CD4-positive, alpha-beta T cell (primary cell): Measurements from ENCODE around the gene H3-3A. TPM values are rescaled to one million over a fixed set of nuclear protein-coding genes. Genes with fewer than 3 reads are reported as not detected.

Experiments
- ATAC-seq: fragments of 200-7000 bp; cut with Tn5 transposase; one replicate; pipeline ENCODE4 v1.10.0; 2022; ENCODE audit warnings: mild to moderate bottlenecking; ENCODE audit not compliant: poor library complexity
- CTCF ChIA-PET: fragments of 350-600 bp; sonication (Branson Sonifier 250); formaldehyde crosslinking; loops from one replicate; lab custom pipeline; 2021; ENCODE audit warnings: antibody characterized with exemption, inconsistent platforms; lab: Charles Lee
- POLR2A ChIA-PET: fragments of 350-600 bp; sonication (Branson Sonifier 250); formaldehyde crosslinking; loops from one replicate; lab custom pipeline; 2021; ENCODE audit warnings: antibody characterized with exemption, inconsistent platforms; lab: Charles Lee
- DNase-seq, 14 experiments: peaks; one replicate each; pipeline ENCODE4 v3.0.0-alpha.2; 2013 to 2020; ENCODE audit warnings: mixed read lengths in 2 of 14
- H3K27ac ChIP-seq, 2 donors: one replicate each; pipeline versions ENCODE4 v1.5.1 to v1.7.0; 2013; ENCODE audit warnings: low read length in 2 of 2, low read depth in 1 of 2, mild to moderate bottlenecking in 1 of 2
- H3K27me3 ChIP-seq, 2 experiments: 1 replicate in 1 of 2; 2 replicates in 1 of 2; pipeline versions ENCODE4 v1.6.1 to v1.7.0; 2013; ENCODE audit warnings: low read length in 2 of 2, control low read depth in 1 of 2, mild to moderate bottlenecking in 1 of 2, moderate library complexity in 1 of 2; ENCODE audit not compliant: insufficient read depth in 2 of 2, control insufficient read depth in 1 of 2
- H3K36me3 ChIP-seq: one replicate; pipeline ENCODE4 v1.6.1; 2013; ENCODE audit warnings: low read length, control low read depth; ENCODE audit not compliant: insufficient read depth
- H3K4me1 ChIP-seq: one replicate; pipeline ENCODE4 v1.6.1; 2013; ENCODE audit warnings: low read length, control low read depth; ENCODE audit not compliant: insufficient read depth
- H3K4me3 ChIP-seq: one replicate; pipeline ENCODE4 v1.5.1; 2013; ENCODE audit warnings: mild to moderate bottlenecking, low read length, moderate library complexity
- H3K9me3 ChIP-seq, 2 experiments: 1 replicate in 1 of 2; 2 replicates in 1 of 2; pipeline versions ENCODE4 v1.6.1 to v1.7.0; 2013; ENCODE audit warnings: low read length in 2 of 2, mild to moderate bottlenecking in 2 of 2, control low read depth in 1 of 2, moderate library complexity in 1 of 2; ENCODE audit not compliant: control insufficient read depth in 1 of 2, insufficient read depth in 1 of 2
- H3K27ac Mint-ChIP-seq: one replicate; pipeline ENCODE4 v1.8.0; 2020; ENCODE audit warnings: mixed read lengths
- H3K27me3 Mint-ChIP-seq: one replicate; pipeline ENCODE4 v1.8.0; 2021; ENCODE audit warnings: mixed read lengths
- H3K36me3 Mint-ChIP-seq: one replicate; pipeline ENCODE4 v1.8.0; 2021; ENCODE audit warnings: low read depth, mixed read lengths
- H3K4me1 Mint-ChIP-seq: one replicate; pipeline ENCODE4 v1.8.0; 2021; ENCODE audit warnings: low read depth, mixed read lengths
- H3K4me3 Mint-ChIP-seq: one replicate; pipeline ENCODE4 v1.8.0; 2020; ENCODE audit warnings: mild to moderate bottlenecking, mixed read lengths
- H3K9me3 Mint-ChIP-seq: one replicate; pipeline ENCODE4 v1.8.0; 2020; ENCODE audit warnings: mixed read lengths
- intact Hi-C, 2 experiments: fragments of 100-400 bp; cut with DNase I in 1 of 2; cut with micrococcal nuclease in 1 of 2; formaldehyde crosslinking; loops; one replicate each; pipeline versions ENCODE4 v1.15.1 to v1.9.0; 2023 to 2025; cut with DNase I, micrococcal nuclease
- total RNA-seq, 174 experiments: library from RNA in 2 of 174; stranded (reverse) in 2 of 174; gene quantifications; one replicate each; pipeline ENCODE4 v1.2.3 and lab custom pipeline; 2021 to 2026
- TF ChIP-seq, protein P1 (sequence below): fragments of 200-600 bp; IDR thresholded peaks from one replicate; pipeline ENCODE4 v1.8.0; 2022; ENCODE audit warnings: antibody characterized with exemption, mild to moderate bottlenecking

The H3-3A gene
- total RNA-seq, 2 experiments from 2014 or later: 372 to 380 TPM

GRCh38 chr1:226078374-226078773 lies 15.9 kb downstream of the H3-3A start:
- peaks cover 10% of the 10 kb centered on the region for H3K36me3 ChIP-seq
- TF ChIP-seq, protein P1, sequence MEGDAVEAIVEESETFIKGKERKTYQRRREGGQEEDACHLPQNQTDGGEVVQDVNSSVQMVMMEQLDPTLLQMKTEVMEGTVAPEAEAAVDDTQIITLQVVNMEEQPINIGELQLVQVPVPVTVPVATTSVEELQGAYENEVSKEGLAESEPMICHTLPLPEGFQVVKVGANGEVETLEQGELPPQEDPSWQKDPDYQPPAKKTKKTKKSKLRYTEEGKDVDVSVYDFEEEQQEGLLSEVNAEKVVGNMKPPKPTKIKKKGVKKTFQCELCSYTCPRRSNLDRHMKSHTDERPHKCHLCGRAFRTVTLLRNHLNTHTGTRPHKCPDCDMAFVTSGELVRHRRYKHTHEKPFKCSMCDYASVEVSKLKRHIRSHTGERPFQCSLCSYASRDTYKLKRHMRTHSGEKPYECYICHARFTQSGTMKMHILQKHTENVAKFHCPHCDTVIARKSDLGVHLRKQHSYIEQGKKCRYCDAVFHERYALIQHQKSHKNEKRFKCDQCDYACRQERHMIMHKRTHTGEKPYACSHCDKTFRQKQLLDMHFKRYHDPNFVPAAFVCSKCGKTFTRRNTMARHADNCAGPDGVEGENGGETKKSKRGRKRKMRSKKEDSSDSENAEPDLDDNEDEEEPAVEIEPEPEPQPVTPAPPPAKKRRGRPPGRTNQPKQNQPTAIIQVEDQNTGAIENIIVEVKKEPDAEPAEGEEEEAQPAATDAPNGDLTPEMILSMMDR: no peak
- H3K27ac ChIP-seq: no peak overlapping the region
- intact Hi-C loops: no loop called here
- H3K4me3 ChIP-seq: no peak overlapping the region
- peaks cover 13% of the 10 kb centered on the region for H3K36me3 Mint-ChIP-seq
- CTCF ChIA-PET: no interaction called here
- peaks cover 19% of the 10 kb centered on the region for H3K4me1 Mint-ChIP-seq
- DNase-seq: no peak
- ATAC-seq: no peak
- no peaks in the 10 kb centered on the region for H3K27me3 ChIP-seq
- H3K27me3 Mint-ChIP-seq: no peaks in the 10 kb centered on the region
- H3K27ac Mint-ChIP-seq: no peak overlapping the region
- POLR2A ChIA-PET: interaction anchor here (0.9 to 1.5 kb wide), 3 partner anchors 11 to 23 kb away, joined by 3 to 5 read pairs (median 3); partner anchors contain the start of gene H3-3A
- peaks cover 12% of the 10 kb centered on the region for H3K4me1 ChIP-seq
- no peak overlapping the region for H3K4me3 Mint-ChIP-seq
- H3K9me3 ChIP-seq: no peaks in the 10 kb centered on the region
- H3K9me3 Mint-ChIP-seq: no peaks in the 10 kb centered on the region

- Mint-ChIP-seq H3K36me3 (no peaks in the 10 kb centered on the region), H3K27me3 (no peaks in the 10 kb centered on the region), H3K4me1 (peaks cover 10% of the 10 kb centered on the region), H3K9me3 (no peaks in the 10 kb centered on the region), H3K27ac (no peak overlapping the region), H3K4me3 (peak overlapping the region; percentile 91)
- TF ChIP-seq, protein P1: no peak
- intact Hi-C loops: loop anchor here in 1 of 2 experiments (5.0 kb wide), 1 partner anchor 40 kb away; no protein-coding TSS in a partner anchor
- Histone ChIP-seq H3K9me3 (no peaks in the 10 kb centered on the region), H3K4me1 (peaks cover 19% of the 10 kb centered on the region), H3K27ac (no peak overlapping the region), H3K27me3 (no peaks in the 10 kb centered on the region), H3K4me3 (peak overlapping the region; percentile 77), H3K36me3 (no peaks in the 10 kb centered on the region)
- ChIA-PET CTCF (interaction anchor here (1.0 to 4.3 kb wide), 3 partner anchors 18 to 305 kb away, joined by 3 to 23 read pairs (median 5); partner anchors contain the start of gene SRP9), POLR2A (interaction anchor here (0.7 to 4.5 kb wide), 8 partner anchors 9 to 83 kb away, joined by 3 to 49 read pairs (median 6); partner anchors contain the start of genes H3-3A and SDE2)
- ATAC-seq: no peak
- DNase-seq: no peak
Measured at GRCh38 chr1:226082587-226082917, 20.0 kb downstream of the H3-3A start.

DNA sequence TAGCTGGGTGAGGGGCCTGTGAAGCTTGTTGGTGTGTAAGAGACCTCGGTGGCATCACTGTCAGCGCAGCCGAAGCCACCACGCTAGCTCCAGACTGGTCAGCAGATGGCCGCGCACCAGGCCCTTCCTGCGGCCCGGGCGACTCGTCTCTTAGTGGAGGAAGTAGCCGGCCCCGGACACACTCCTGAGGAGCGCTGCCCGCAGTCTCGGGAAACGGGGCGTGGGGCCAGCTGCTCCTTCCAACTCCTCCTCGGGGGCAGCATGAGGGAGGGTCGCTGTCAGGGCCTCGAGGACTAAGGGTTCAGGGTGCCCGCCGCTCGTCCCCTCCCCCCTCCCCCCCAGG lies 20.4 kb downstream of the H3-3A start:
- Mint-ChIP-seq H3K4me1 (peaks cover 10% of the 10 kb centered on the region), H3K27ac (peak overlapping the region; percentile 39), H3K36me3 (no peaks in the 10 kb centered on the region), H3K9me3 (no peaks in the 10 kb centered on the region), H3K4me3 (peak overlapping the region; percentile 91), H3K27me3 (no peaks in the 10 kb centered on the region)
- DNase-seq (peak in 1 of 14 experiments; percentile 38), ATAC-seq (no peak)
- intact Hi-C loops: loop anchor here in 1 of 2 experiments (5.0 kb wide), 1 partner anchor 39 kb away; no protein-coding TSS in a partner anchor
- Histone ChIP-seq H3K4me3 (peak overlapping the region; percentile 77), H3K27ac (peak overlapping the region in 1 of 2 donors; percentile 7), H3K27me3 (no peaks in the 10 kb centered on the region), H3K4me1 (peaks cover 19% of the 10 kb centered on the region), H3K36me3 (no peaks in the 10 kb centered on the region), H3K9me3 (no peaks in the 10 kb centered on the region)
- CTCF ChIA-PET: interaction anchor here (1.0 to 4.3 kb wide), 3 partner anchors 18 to 306 kb away, joined by 3 to 23 read pairs (median 5); partner anchors contain the start of gene SRP9
- POLR2A ChIA-PET: interaction anchor here (0.6 to 4.5 kb wide), 17 partner anchors 9 to 638 kb away, joined by 3 to 49 read pairs (median 5); partner anchors contain the start of genes H3-3A, LIN9, SDE2 and SRP9
- TF ChIP-seq, protein P1: no peak
